Measurements from ENCODE around the gene IKBIP.

The IKBIP gene

GRCh38 chr12:98595243-98595988 is 49.2 kb downstream of the IKBIP start:
- no peak for TF ChIP-seq CTCF (IDR thresholded peaks at IDR 0.05; ENCODE audit: low read depth, low read length)
- DNase-seq (ENCODE audit: extremely low read depth, low read depth) = no peak

- DNase-seq (ENCODE audit: extremely low read depth, low read depth) = no peak
- no peak for TF ChIP-seq CTCF (IDR thresholded peaks at IDR 0.05; ENCODE audit: low read depth, low read length)
Observed at GRCh38 chr12:98594050-98594835, 50.3 kb downstream of the IKBIP start.

GRCh38 chr12:98593351-98594049 is 51.1 kb downstream of the IKBIP start, which contains the start of gene SLC25A3:
Gene SLC25A3 (plus strand): TSS chr12:98593686. CDS start chr12:98593979, 293 bp downstream.
- no peak for TF ChIP-seq CTCF (IDR thresholded peaks at IDR 0.05; ENCODE audit: low read depth, low read length)
- DNase-seq (ENCODE audit: extremely low read depth, low read depth) = peak; percentile 97

- DNase-seq (ENCODE audit: extremely low read depth, low read depth) = no peak
- TF ChIP-seq CTCF (IDR thresholded peaks at IDR 0.05; ENCODE audit: low read depth, low read length) = no peak
Observed at GRCh38 chr12:98592825-98593322, 51.7 kb downstream of the IKBIP start.

GRCh38 chr12:98591209-98591608 is 53.4 kb downstream of the IKBIP start:
- no peak for DNase-seq (ENCODE audit: extremely low read depth, low read depth)
- no peak for TF ChIP-seq CTCF (IDR thresholded peaks at IDR 0.05; ENCODE audit: low read depth, low read length)

GRCh38 chr12:98587084-98587483 is 57.5 kb downstream of the IKBIP start:
- no peak for TF ChIP-seq CTCF (IDR thresholded peaks at IDR 0.05; ENCODE audit: low read depth, low read length)
- no peak for DNase-seq (ENCODE audit: extremely low read depth, low read depth)
